GM12878 (cell line): ENCODE measurements around the gene ATF6. TPM values are rescaled to one million over a fixed set of nuclear protein-coding genes. Genes with fewer than 3 reads are reported as not detected.

Source experiments
- CHD2 ChIP-seq: IDR thresholded peaks from 2 replicates; pipeline ENCODE4 v1.6.1; 2011; ENCODE audit warnings: low read depth, low read length, improper control_type of control experiment, borderline replicate concordance
- MEF2A ChIP-seq: IDR thresholded peaks from 2 replicates; pipeline ENCODE4 v1.6.1; 2011; ENCODE audit warnings: low read depth, mild to moderate bottlenecking, low read length, moderate library complexity; ENCODE audit not compliant: insufficient read depth
- NFYA ChIP-seq: IDR thresholded peaks from 2 replicates; pipeline ENCODE4 v1.6.1; 2011; ENCODE audit warnings: low read depth, mild to moderate bottlenecking, low read length, improper control_type of control experiment, borderline replicate concordance
- SMAD5 ChIP-seq: IDR thresholded peaks from 2 replicates; pipeline ENCODE4 v1.6.1; 2016; ENCODE audit warnings: antibody characterized with exemption, low read depth
- SP1 ChIP-seq: IDR thresholded peaks from one replicate; pipeline ENCODE4 v1.6.1; 2011; ENCODE audit warnings: low read depth, low read length
- SREBF2 ChIP-seq: IDR thresholded peaks from 2 replicates; pipeline ENCODE4 v1.6.1; 2012; ENCODE audit warnings: mild to moderate bottlenecking, low read length
- ZBTB11 ChIP-seq: fragments of 450-650 bp; formaldehyde crosslinking; IDR thresholded peaks from 2 replicates; pipeline ENCODE4 v1.5.0; 2022; ENCODE audit warnings: mild to moderate bottlenecking, missing genetic modification characterization
- ZNF207 ChIP-seq: fragments of 450-650 bp; IDR thresholded peaks from 2 replicates; pipeline ENCODE4 v1.6.1; 2014; ENCODE audit warnings: antibody characterized with exemption, mild to moderate bottlenecking, borderline replicate concordance
- polyA plus RNA-seq, 11 experiments: library from polyadenylated mRNA; depleted of rRNA in 4 of 11; unstranded in 6 of 11; stranded (reverse) in 5 of 11; fragments of >200 nt; fragmentation: Nextera tagmentation in 4 of 11; fragmentation: Illumina TruSeq in 1 of 11; extraction: Ambion mirVana in 4 of 11; extraction: Trizol in 1 of 11; gene quantifications; 1 replicate in 1 of 11; 2 replicates in 10 of 11; pipeline versions ENCODE4 v1.2.1 to v1.2.3, GENCODE V29; 2011 to 2016; ENCODE audit warnings: inconsistent platforms in 2 of 11, missing spikeins in 2 of 11, low read depth in 1 of 11
- total RNA-seq, 4 experiments: library from RNA; depleted of rRNA in 3 of 4; stranded (reverse); fragments of >200 nt in 3 of 4; fragmentation: Illumina TruSeq in 1 of 4; extraction: Trizol in 1 of 4; gene quantifications; 2 replicates each; pipeline versions ENCODE4 v1.2.1 to v1.2.3, GENCODE V29; 2013 to 2021
- TF ChIP-seq, protein P1 (sequence below): fragments of 150-350 bp; IDR thresholded peaks from 2 replicates; pipeline ENCODE4 v1.6.1; 2014; ENCODE audit warnings: mild to moderate bottlenecking, low read depth, low read length

Gene ATF6
- total and polyA plus RNA-seq, 10 of the 15 experiments (the other 5 are each of a cell fraction or from before 2014, with no cell fraction given): 7.8 to 24.3 (median 14.7) TPM

DNA sequence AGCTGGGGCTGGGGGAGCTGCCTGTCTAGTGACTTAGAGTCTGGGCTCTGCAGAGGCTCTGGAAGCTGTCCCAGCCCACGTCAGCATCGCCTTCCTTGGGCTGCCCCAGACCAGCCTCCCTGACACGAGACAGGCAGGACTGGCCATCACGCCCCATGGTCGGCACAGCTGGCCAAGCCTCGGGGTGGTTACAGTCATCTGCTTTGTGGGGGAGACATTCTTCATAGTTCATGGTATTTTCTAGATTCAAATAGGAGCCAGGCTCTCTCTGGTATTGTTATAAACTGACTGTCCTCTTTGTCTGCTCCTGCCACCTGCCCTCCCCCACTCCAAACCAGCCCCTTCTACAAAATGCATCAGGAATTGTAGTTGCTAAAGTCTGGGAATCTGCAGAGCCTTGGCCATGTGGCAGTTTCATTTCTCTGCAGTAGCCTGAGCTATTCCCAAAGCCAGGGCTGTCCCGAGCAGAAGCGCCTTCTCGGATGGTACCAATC lies 228.1 kb downstream of the ATF6 start (continued):
- no peak for TF ChIP-seq ZBTB11
- TF ChIP-seq, protein P1, sequence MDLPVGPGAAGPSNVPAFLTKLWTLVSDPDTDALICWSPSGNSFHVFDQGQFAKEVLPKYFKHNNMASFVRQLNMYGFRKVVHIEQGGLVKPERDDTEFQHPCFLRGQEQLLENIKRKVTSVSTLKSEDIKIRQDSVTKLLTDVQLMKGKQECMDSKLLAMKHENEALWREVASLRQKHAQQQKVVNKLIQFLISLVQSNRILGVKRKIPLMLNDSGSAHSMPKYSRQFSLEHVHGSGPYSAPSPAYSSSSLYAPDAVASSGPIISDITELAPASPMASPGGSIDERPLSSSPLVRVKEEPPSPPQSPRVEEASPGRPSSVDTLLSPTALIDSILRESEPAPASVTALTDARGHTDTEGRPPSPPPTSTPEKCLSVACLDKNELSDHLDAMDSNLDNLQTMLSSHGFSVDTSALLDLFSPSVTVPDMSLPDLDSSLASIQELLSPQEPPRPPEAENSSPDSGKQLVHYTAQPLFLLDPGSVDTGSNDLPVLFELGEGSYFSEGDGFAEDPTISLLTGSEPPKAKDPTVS: no peak
- no peak for TF ChIP-seq SP1
- no peak for TF ChIP-seq NFYA
- TF ChIP-seq ZNF207: no peak
- no peak for TF ChIP-seq MEF2A
- no peak for TF ChIP-seq SMAD5
- no peak for TF ChIP-seq SREBF2
- TF ChIP-seq CHD2: no peak
